SK-N-SH (cell line): ENCODE measurements around the gene YAP1. TPM values are rescaled to one million over a fixed set of nuclear protein-coding genes. Genes with fewer than 3 reads are reported as not detected.

Experiments
- CTCF ChIA-PET: fragments of 300-600, 350-600 bp; formaldehyde crosslinking; extraction: SDS; loops from one replicate; lab custom pipeline; 2021; lab: Yijun Ruan, JAX
- POLR2A ChIA-PET: fragments of 350-600 bp; sonication (Branson Sonifier 250); formaldehyde crosslinking; extraction: SDS; loops from one replicate; lab custom pipeline; 2020; ENCODE audit warnings: antibody characterized with exemption, inconsistent platforms; lab: Yijun Ruan, JAX
- DNase-seq: peaks from one replicate; pipeline ENCODE4 v3.0.0; 2012
- H2AFZ ChIP-seq: fragments of 200-600 bp; sonication (generic); 2 replicates; pipeline ENCODE4 v1.8.1; 2016; ENCODE audit warnings: antibody characterized with exemption, mild to moderate bottlenecking, low read depth
- H3F3A ChIP-seq: fragments of 200-600 bp; sonication (generic); replicated peaks from 2 replicates; pipeline ENCODE3; 2016; ENCODE audit warnings: antibody characterized with exemption, mild to moderate bottlenecking; ENCODE audit not compliant: insufficient read depth
- H3K27ac ChIP-seq, 2 experiments: fragments of 200-500 bp in 1 of 2; fragments of 200-600 bp in 1 of 2; sonication (Bioruptor generic) in 1 of 2; sonication (generic), shearing (Covaris generic) in 1 of 2; 2 replicates each; pipeline versions ENCODE4 v1.5.1 to v1.6.1; 2014 to 2016; ENCODE audit warnings: low read depth in 2 of 2, inconsistent platforms in 1 of 2, low read length in 1 of 2, mild to moderate bottlenecking in 1 of 2, mixed read lengths in 1 of 2
- H3K27me3 ChIP-seq: fragments of 200-600 bp; sonication (generic), shearing (Covaris generic); 2 replicates; pipeline ENCODE4 v1.6.1; 2016; ENCODE audit warnings: mixed run types; ENCODE audit not compliant: insufficient read depth
- H3K36me3 ChIP-seq, 2 experiments: fragments of 200-500 bp in 1 of 2; fragments of 200-600 bp in 1 of 2; sonication (Bioruptor generic) in 1 of 2; sonication (generic) in 1 of 2; replicated peaks in 1 of 2; 2 replicates each; pipeline versions ENCODE3 to v1.5.1; 2014 to 2016; ENCODE audit warnings: low read length in 1 of 2, mild to moderate bottlenecking in 1 of 2; ENCODE audit not compliant: insufficient read depth in 2 of 2, control insufficient read depth in 1 of 2
- H3K4me1 ChIP-seq, 2 experiments: fragments of 200-500 bp in 1 of 2; fragments of 200-600 bp in 1 of 2; sonication (Bioruptor generic) in 1 of 2; sonication (generic), shearing (Covaris generic) in 1 of 2; 2 replicates each; pipeline versions ENCODE4 v1.5.1 to v1.6.1; 2014 to 2016; ENCODE audit warnings: low read depth in 1 of 2, low read length in 1 of 2, mixed run types in 1 of 2; ENCODE audit not compliant: insufficient read depth in 2 of 2, control insufficient read depth in 1 of 2
- H3K4me2 ChIP-seq: fragments of 200-600 bp; sonication (generic), shearing (Covaris generic); 2 replicates; pipeline ENCODE4 v1.6.1; 2017; ENCODE audit warnings: mixed run types
- H3K4me3 ChIP-seq, 2 experiments: fragments of 200-500 bp in 1 of 2; fragments of 200-600 bp in 1 of 2; sonication (Bioruptor generic) in 1 of 2; sonication (generic), shearing (Covaris generic) in 1 of 2; 2 replicates each; pipeline versions ENCODE4 v1.5.1 to v1.8.1; 2014 to 2016; ENCODE audit warnings: low read depth in 2 of 2, inconsistent platforms in 1 of 2, low read length in 1 of 2, mild to moderate bottlenecking in 1 of 2, mixed read lengths in 1 of 2, moderate library complexity in 1 of 2
- H3K79me2 ChIP-seq: fragments of 200-600 bp; sonication (generic); 2 replicates; pipeline ENCODE4 v1.8.1; 2017; ENCODE audit warnings: mild to moderate bottlenecking; ENCODE audit not compliant: insufficient read depth
- H3K9ac ChIP-seq: fragments of 200-600 bp; sonication (generic); 2 replicates; pipeline ENCODE4 v1.6.1; 2017; ENCODE audit warnings: mixed run types
- H3K9me2 ChIP-seq: fragments of 200-600 bp; sonication (generic); 2 replicates; pipeline ENCODE4 v1.6.1; 2017; ENCODE audit warnings: mixed run types
- H3K9me3 ChIP-seq: fragments of 200-600 bp; sonication (generic); 2 replicates; pipeline ENCODE4 v1.6.1; 2017; ENCODE audit warnings: mixed run types, mild to moderate bottlenecking, moderate library complexity
- H4K20me1 ChIP-seq: fragments of 200-600 bp; sonication (generic); 2 replicates; pipeline ENCODE4 v1.6.1; 2017; ENCODE audit warnings: mild to moderate bottlenecking, mixed run types; ENCODE audit not compliant: insufficient read depth
- FOSL2 ChIP-seq: IDR thresholded peaks from 2 replicates; pipeline ENCODE4 v1.4.0; 2012; ENCODE audit warnings: low read depth, mild to moderate bottlenecking, moderate library complexity, borderline replicate concordance
- FOXM1 ChIP-seq: IDR thresholded peaks from 2 replicates; pipeline ENCODE4 v1.4.0; 2012; ENCODE audit warnings: low read depth, mild to moderate bottlenecking
- GABPA ChIP-seq: IDR thresholded peaks from 2 replicates; pipeline ENCODE4 v1.4.0; 2012; ENCODE audit warnings: low read depth, mild to moderate bottlenecking
- GATA2 ChIP-seq: sonication (generic); formaldehyde crosslinking; IDR thresholded peaks from 2 replicates; pipeline ENCODE4 v1.5.0; 2020; ENCODE audit warnings: mild to moderate bottlenecking, missing genetic modification reagents
- JUND ChIP-seq: IDR thresholded peaks from 2 replicates; pipeline ENCODE4 v1.4.0; 2012
- NFIC ChIP-seq: IDR thresholded peaks from 2 replicates; pipeline ENCODE4 v1.4.0; 2012; ENCODE audit warnings: borderline replicate concordance
- NRF1 ChIP-seq: IDR thresholded peaks from 2 replicates; pipeline ENCODE4 v1.6.1; 2012; ENCODE audit warnings: low read depth, mild to moderate bottlenecking, low read length
- RAD21 ChIP-seq: IDR thresholded peaks from 2 replicates; pipeline ENCODE4 v1.6.1; 2012; ENCODE audit warnings: mild to moderate bottlenecking, low read length
- RFX5 ChIP-seq: IDR thresholded peaks from 2 replicates; pipeline ENCODE4 v1.6.1; 2012; ENCODE audit warnings: mild to moderate bottlenecking, improper control_type of control experiment, low read length
- SIN3A ChIP-seq: IDR thresholded peaks from 2 replicates; pipeline ENCODE4 v1.6.1; 2012; ENCODE audit warnings: low read depth, mild to moderate bottlenecking, low read length, moderate library complexity, borderline replicate concordance
- SMC3 ChIP-seq: IDR thresholded peaks from 2 replicates; pipeline ENCODE4 v1.6.1; 2012; ENCODE audit warnings: low read depth, low read length, improper control_type of control experiment
- USF2 ChIP-seq: fragments of 150-350 bp; IDR thresholded peaks from 2 replicates; pipeline ENCODE4 v1.6.1; 2017; ENCODE audit warnings: antibody characterized with exemption, low read length, low read depth, borderline replicate concordance
- YY1 ChIP-seq: IDR thresholded peaks from 2 replicates; pipeline ENCODE4 v1.4.0; 2012; ENCODE audit warnings: low read depth, mild to moderate bottlenecking
- WGBS: methylation state at CpG from one replicate; pipeline ENCODE4 v1.1.6; 2017; ENCODE audit warnings: low lambda C conversion rate; 5-methylcytosine and 5-hydroxymethylcytosine counted together
- polyA plus RNA-seq, 3 experiments: library from polyadenylated mRNA; depleted of rRNA; stranded (reverse); fragments of >200 nt; gene quantifications; 2 replicates each; pipeline ENCODE4 v1.2.3, GENCODE V29; 2012
- TF ChIP-seq, protein P1 (sequence below): IDR thresholded peaks from 2 replicates; pipeline ENCODE4 v1.4.0; 2012; ENCODE audit warnings: low read depth, borderline replicate concordance
- TF ChIP-seq, protein P2 (sequence below): fragments of 150-350 bp; IDR thresholded peaks from 2 replicates; pipeline ENCODE4 v1.6.1; 2016; ENCODE audit warnings: mild to moderate bottlenecking, low read depth, low read length
- TF ChIP-seq, protein P3 (sequence below): IDR thresholded peaks from 2 replicates; pipeline ENCODE4 v1.4.0; 2012; ENCODE audit warnings: low read depth, borderline replicate concordance

YAP1 gene
- polyA plus RNA-seq, 1 of the 3 experiments (the other 2 are of a cell fraction): 53.2 TPM

DNA sequence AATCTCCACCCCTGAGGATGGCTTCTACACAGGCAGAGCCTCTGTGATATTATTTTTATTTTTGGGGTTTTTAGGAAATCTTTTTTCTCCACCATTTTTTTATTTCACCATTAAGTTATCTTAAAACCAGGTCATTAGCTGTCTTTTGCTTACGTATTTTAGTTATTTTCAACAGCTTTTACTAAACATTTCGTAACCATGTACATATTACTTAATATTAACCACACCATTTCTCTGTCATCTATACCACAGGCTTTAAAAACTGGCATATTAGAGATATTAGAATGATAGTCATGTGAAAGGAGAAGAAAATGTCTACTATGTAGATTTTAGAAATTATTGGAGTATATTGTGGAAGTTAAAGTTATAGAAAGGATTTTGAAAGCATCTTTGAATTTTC lies 37.4 kb downstream of the YAP1 start:
- no peak overlapping the region for H3K27ac ChIP-seq
- no peaks in the 10 kb centered on the region for H3K9me2 ChIP-seq
- H3K9me3 ChIP-seq: no peaks in the 10 kb centered on the region
- H2AFZ ChIP-seq: no peak overlapping the region
- 78% methylated on average over 2 of the region's 2 CpGs for WGBS
- H3F3A ChIP-seq: peaks cover 16% of the 10 kb centered on the region
- ChIA-PET POLR2A (no interaction called here), CTCF (interaction anchor here (1.0 to 1.2 kb wide), 2 partner anchors 26 to 45 kb away, joined by 3 read pairs; no protein-coding TSS in a partner anchor)
- no peak overlapping the region for H3K4me2 ChIP-seq
- H3K9ac ChIP-seq: no peak overlapping the region
- TF ChIP-seq JUND (no peak), SMC3 (no peak), SIN3A (no peak), NFIC (no peak), NRF1 (no peak), GATA2 (CRISPR knock-in tag) (no peak), GABPA (no peak), FOSL2 (no peak), USF2 (no peak), YY1 (no peak)
- TF ChIP-seq, protein P1, sequence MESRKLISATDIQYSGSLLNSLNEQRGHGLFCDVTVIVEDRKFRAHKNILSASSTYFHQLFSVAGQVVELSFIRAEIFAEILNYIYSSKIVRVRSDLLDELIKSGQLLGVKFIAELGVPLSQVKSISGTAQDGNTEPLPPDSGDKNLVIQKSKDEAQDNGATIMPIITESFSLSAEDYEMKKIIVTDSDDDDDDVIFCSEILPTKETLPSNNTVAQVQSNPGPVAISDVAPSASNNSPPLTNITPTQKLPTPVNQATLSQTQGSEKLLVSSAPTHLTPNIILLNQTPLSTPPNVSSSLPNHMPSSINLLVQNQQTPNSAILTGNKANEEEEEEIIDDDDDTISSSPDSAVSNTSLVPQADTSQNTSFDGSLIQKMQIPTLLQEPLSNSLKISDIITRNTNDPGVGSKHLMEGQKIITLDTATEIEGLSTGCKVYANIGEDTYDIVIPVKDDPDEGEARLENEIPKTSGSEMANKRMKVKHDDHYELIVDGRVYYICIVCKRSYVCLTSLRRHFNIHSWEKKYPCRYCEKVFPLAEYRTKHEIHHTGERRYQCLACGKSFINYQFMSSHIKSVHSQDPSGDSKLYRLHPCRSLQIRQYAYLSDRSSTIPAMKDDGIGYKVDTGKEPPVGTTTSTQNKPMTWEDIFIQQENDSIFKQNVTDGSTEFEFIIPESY: no peak
- TF ChIP-seq, protein P2, sequence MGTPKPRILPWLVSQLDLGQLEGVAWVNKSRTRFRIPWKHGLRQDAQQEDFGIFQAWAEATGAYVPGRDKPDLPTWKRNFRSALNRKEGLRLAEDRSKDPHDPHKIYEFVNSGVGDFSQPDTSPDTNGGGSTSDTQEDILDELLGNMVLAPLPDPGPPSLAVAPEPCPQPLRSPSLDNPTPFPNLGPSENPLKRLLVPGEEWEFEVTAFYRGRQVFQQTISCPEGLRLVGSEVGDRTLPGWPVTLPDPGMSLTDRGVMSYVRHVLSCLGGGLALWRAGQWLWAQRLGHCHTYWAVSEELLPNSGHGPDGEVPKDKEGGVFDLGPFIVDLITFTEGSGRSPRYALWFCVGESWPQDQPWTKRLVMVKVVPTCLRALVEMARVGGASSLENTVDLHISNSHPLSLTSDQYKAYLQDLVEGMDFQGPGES: no peak
- TF ChIP-seq, protein P3, sequence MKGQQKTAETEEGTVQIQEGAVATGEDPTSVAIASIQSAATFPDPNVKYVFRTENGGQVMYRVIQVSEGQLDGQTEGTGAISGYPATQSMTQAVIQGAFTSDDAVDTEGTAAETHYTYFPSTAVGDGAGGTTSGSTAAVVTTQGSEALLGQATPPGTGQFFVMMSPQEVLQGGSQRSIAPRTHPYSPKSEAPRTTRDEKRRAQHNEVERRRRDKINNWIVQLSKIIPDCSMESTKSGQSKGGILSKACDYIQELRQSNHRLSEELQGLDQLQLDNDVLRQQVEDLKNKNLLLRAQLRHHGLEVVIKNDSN: no peak
- peaks cover 83% of the 10 kb centered on the region for H4K20me1 ChIP-seq
- H3K4me1 ChIP-seq: peaks cover 0 to 39% of the 10 kb centered on the region in 2 experiments; a peak in 2 of 4 replicates
- peaks cover 100% of the 10 kb centered on the region for H3K79me2 ChIP-seq
- no peak for DNase-seq
- H3K4me3 ChIP-seq: no peak overlapping the region
- peaks cover 0 to 41% of the 10 kb centered on the region in 2 experiments for H3K36me3 ChIP-seq
- no peaks in the 10 kb centered on the region for H3K27me3 ChIP-seq

GRCh38 chr11:102148059-102148458 lies 37.8 kb downstream of the YAP1 start:
- ChIA-PET CTCF (interaction anchor here (0.7 to 1.2 kb wide), 3 partner anchors 25 to 141 kb away, joined by 3 read pairs; no protein-coding TSS in a partner anchor), POLR2A (no interaction called here)
- Histone ChIP-seq H3K27ac (no peak overlapping the region), H3K79me2 (peaks cover 100% of the 10 kb centered on the region), H3K4me2 (no peak overlapping the region), H3K36me3 (peaks cover 0 to 41% of the 10 kb centered on the region in 2 experiments), H3K9me3 (no peaks in the 10 kb centered on the region), H3K27me3 (no peaks in the 10 kb centered on the region), H3K9ac (no peak overlapping the region), H3F3A (peaks cover 13% of the 10 kb centered on the region), H4K20me1 (peaks cover 83% of the 10 kb centered on the region), H3K4me3 (no peak overlapping the region), H2AFZ (no peak overlapping the region), H3K4me1 (peaks cover 0 to 44% of the 10 kb centered on the region in 2 experiments; a peak in 2 of 4 replicates), H3K9me2 (no peaks in the 10 kb centered on the region)
- DNase-seq: no peak
- TF ChIP-seq FOXM1 (no peak), RAD21 (no peak), RFX5 (no peak), USF2 (no peak), YY1 (no peak), GABPA (no peak), NRF1 (no peak)
- TF ChIP-seq, protein P3: no peak
- TF ChIP-seq, protein P1: no peak
